Stimulated activated CD4-positive, alpha-beta T cell treated with anti-CD3 and anti-CD28 coated beads, TNF-alpha, amount 100 ng/mL, for 1 hour (primary cell): Measurements from ENCODE around the gene ALG13.
"Not testable (repeated sequence)": the region's sequence is repeated elsewhere in the genome, so short reads cannot be mapped to it uniquely, and the experiment has no call there.

Experiments
- DNase-seq, 3 donors: peaks; one replicate each; pipeline ENCODE4 v3.0.0-alpha.2; 2020; ENCODE audit warnings: low read depth in 3 of 3, low spot score in 1 of 3

ALG13 gene

GRCh38 chrX:111756486-111756885 is 75.5 kb downstream of the ALG13 start:
- no peak for DNase-seq

GRCh38 chrX:111759686-111760085 is 78.7 kb downstream of the ALG13 start:
- no peak for DNase-seq

GRCh38 chrX:111761578-111762135 is 80.7 kb downstream of the ALG13 start:
- no peak for DNase-seq

- no peak for DNase-seq
These were observed 97.6 kb downstream of the ALG13 start for GRCh38 chrX:111778591-111778990.

- DNase-seq: no peak
These were observed 98.6 kb downstream of the ALG13 start for GRCh38 chrX:111779582-111779981.

- DNase-seq: no peak
These were observed 103.7 kb downstream of the ALG13 start for GRCh38 chrX:111784667-111785066.

- DNase-seq: not testable (repeated sequence)
These were observed 109.1 kb downstream of the ALG13 start for GRCh38 chrX:111790054-111790453.
